HG02759 (cell line): ENCODE results near the gene ZBTB45.
A peak's percentile ranks its signal among the peaks of the same experiment; 100 is the strongest.
"Not testable (repeated sequence)": the region's sequence is repeated elsewhere in the genome, so short reads cannot be mapped to it uniquely, and the experiment has no call there.

Source experiments
- ATAC-seq: cut with Tn5 transposase; IDR thresholded peaks from one replicate; pipeline ENCODE4 v1.9.1; 2021; ENCODE audit warnings: mild to moderate bottlenecking, moderate library complexity; ENCODE audit not compliant: unreplicated experiment

Gene ZBTB45

GRCh38 chr19:58542641-58543372 is 23.2 kb upstream of the ZBTB45 start:
- not testable (repeated sequence) for ATAC-seq

GRCh38 chr19:58539169-58539559 is 19.6 kb upstream of the ZBTB45 start:
- not testable (repeated sequence) for ATAC-seq

- ATAC-seq: no peak
Observed at GRCh38 chr19:58538257-58539168, 18.9 kb upstream of the ZBTB45 start.

GRCh38 chr19:58536852-58537798 is 17.5 kb upstream of the ZBTB45 start:
- no peak for ATAC-seq

- no peak for ATAC-seq
Observed at GRCh38 chr19:58535857-58536256, 16.2 kb upstream of the ZBTB45 start.

GRCh38 chr19:58531034-58531840 is 11.6 kb upstream of the ZBTB45 start:
- no peak for ATAC-seq

GRCh38 chr19:58529405-58529804 is 9.8 kb upstream of the ZBTB45 start:
- ATAC-seq: no peak

GRCh38 chr19:58522709-58523108 is 3.1 kb upstream of the ZBTB45 start:
- ATAC-seq: no peak

GRCh38 chr19:58521651-58522050 is 2.0 kb upstream of the ZBTB45 start:
- ATAC-seq: no peak

GRCh38 chr19:58520257-58520599 is 618 bp upstream of the ZBTB45 start:
- ATAC-seq: no peak

- peak; percentile 9 for ATAC-seq
Observed at GRCh38 chr19:58519087-58519354, 589 bp downstream of the ZBTB45 start.

GRCh38 chr19:58518256-58519086 is 1.1 kb downstream of the ZBTB45 start:
- no peak for ATAC-seq

- ATAC-seq: no peak
Observed at GRCh38 chr19:58516964-58517833, 2.4 kb downstream of the ZBTB45 start.

GRCh38 chr19:58516246-58516836 is 3.3 kb downstream of the ZBTB45 start:
- no peak for ATAC-seq

GRCh38 chr19:58515259-58515658 is 4.4 kb downstream of the ZBTB45 start:
- ATAC-seq: no peak

GRCh38 chr19:58514564-58515022 is 5.0 kb downstream of the ZBTB45 start:
- no peak for ATAC-seq

- ATAC-seq: peak; percentile 83
Observed at GRCh38 chr19:58513694-58514563, 5.7 kb downstream of the ZBTB45 start.
